Heart left ventricle (tissue), 16 donors: ENCODE data around the gene ZNF213. TPM values are rescaled to one million over a fixed set of nuclear protein-coding genes. Genes with fewer than 3 reads are reported as not detected.

ENCODE experiments used
- ATAC-seq, 4 donors: fragments of 200-7000 bp; cut with Tn5 transposase; one replicate each; pipeline ENCODE4 v1.9.1; 2020 to 2022; ENCODE audit warnings: moderate library complexity in 4 of 4, mild to moderate bottlenecking in 3 of 4, moderate number of reproducible peaks in 1 of 4
- DNase-seq, 5 donors: peaks; one replicate each; pipeline ENCODE4 v3.0.0-alpha.2; 2020
- H3K27ac ChIP-seq, 12 donors: fragments of 200-600 bp; sonication (generic) in 4 of 12; one replicate each; pipeline versions ENCODE4 v1.5.0 to v1.8.0; 2016 to 2022; ENCODE audit warnings: mild to moderate bottlenecking in 2 of 12
- H3K27me3 ChIP-seq, 9 donors: fragments of 200-600 bp; sonication (generic) in 2 of 9; one replicate each; pipeline versions ENCODE4 v1.5.1 to v1.8.0; 2016 to 2022; ENCODE audit warnings: mild to moderate bottlenecking in 3 of 9
- H3K36me3 ChIP-seq, 9 donors: fragments of 200-600 bp; sonication (generic) in 2 of 9; one replicate each; pipeline versions ENCODE4 v1.5.0 to v1.8.0; 2018 to 2022; ENCODE audit warnings: mild to moderate bottlenecking in 2 of 9
- H3K4me1 ChIP-seq, 12 donors: fragments of 200-600 bp; sonication (generic) in 4 of 12; one replicate each; pipeline versions ENCODE4 v1.5.0 to v1.8.0; 2016 to 2022; ENCODE audit warnings: mild to moderate bottlenecking in 3 of 12
- H3K4me3 ChIP-seq, 12 donors: fragments of 200-600 bp; sonication (generic) in 4 of 12; one replicate each; pipeline versions ENCODE4 v1.5.0 to v1.8.0; 2017 to 2022; ENCODE audit warnings: mild to moderate bottlenecking in 9 of 12, moderate library complexity in 4 of 12
- H3K9me3 ChIP-seq, 12 donors: fragments of 200-600 bp; sonication (generic) in 4 of 12; one replicate each; pipeline versions ENCODE4 v1.5.0 to v1.8.0; 2016 to 2022; ENCODE audit warnings: mild to moderate bottlenecking in 1 of 12
- CTCF ChIP-seq, 12 donors: fragments of 200-600 bp; sonication (generic) in 4 of 12; IDR thresholded peaks; one replicate each; pipeline versions ENCODE4 v1.5.0 to v1.8.0; 2018 to 2022; ENCODE audit warnings: antibody characterized with exemption in 12 of 12, mild to moderate bottlenecking in 5 of 12
- POLR2A ChIP-seq, 2 donors: fragments of 450-650 bp; IDR thresholded peaks; one replicate each; pipeline ENCODE4 v1.6.1; 2017; ENCODE audit warnings: antibody characterized with exemption in 2 of 2, mild to moderate bottlenecking in 2 of 2, moderate library complexity in 2 of 2
- WGBS, 4 donors: extraction: QIAGEN DNeasy Blood & Tissue Kit in 2 of 4; methylation state at CpG; one replicate each; pipeline versions ENCODE4 v1.1.5 to v1.1.7; 2013 to 2018; 5-methylcytosine and 5-hydroxymethylcytosine counted together
- intact Hi-C, 10 donors: fragments of 100-400 bp; cut with DNase I; formaldehyde crosslinking; loops; one replicate each; pipeline versions ENCODE4 v1.11.1 to v1.14.2; 2022
- polyA plus RNA-seq, 2 donors: library from polyadenylated mRNA; stranded (reverse); fragments of 200-250 nt; gene quantifications; one replicate each; pipeline ENCODE4 v1.2.3, GENCODE V29; 2013
- total RNA-seq, 9 donors: library from RNA; depleted of rRNA in 2 of 9; stranded (reverse); fragments of >200 nt in 2 of 9; fragmentation: NEBNext Ultra II Directional in 3 of 9; extraction: Animal tissue kit (Norgen Biotek cat#: 25700) in 3 of 9; gene quantifications; one replicate each; pipeline versions ENCODE4 v1.1.0 to v1.2.4, GENCODE V29; 2016 to 2023
- donor health status: ischemic (EF 13 %, LVEDD 7.1; RV severe dilation, severe dysfunction).
- donor health status: healthy with polysubstance abuse.
- donor health status: DM: no; HTN: yes; CAD: no.
- donor health status: DM: no; HTN: no; CAD: no.
- donor health status: ischemic (EF 25% LVEDD 6.9; RV normal size, moderate dysfunction).
- donor health status: ischemic (EF 25% LVEDD 5.7; RV mildly dilated, moderate dysfunction).
- donor health status: healthy.
- donor health status: DM: yes; HTN: yes; CAD: no.
- donor health status: ischemic (EF 35%, LVEDD 5.7; RV mildly dilated, moderate dysfunction).
- donor health status: nonischemic (EF 11% LVEDD 7.7; RV severe dilation, severe dysfunction).
- donor health status: DM: yes; HTN: yes; CAD: no.
- donor health status: PGD.
- donor health status: ischemic (EF 29% LVEDD 5.4; RV normal size, mild dysfunction).
- donor health status: nonischemic (EF 23%, LVEDD 6.1; RV moderate dilation, normal function).

ZNF213 gene
- total and polyA plus RNA-seq, 11 donors: 6.7 to 14.3 (median 8.7) TPM

DNA sequence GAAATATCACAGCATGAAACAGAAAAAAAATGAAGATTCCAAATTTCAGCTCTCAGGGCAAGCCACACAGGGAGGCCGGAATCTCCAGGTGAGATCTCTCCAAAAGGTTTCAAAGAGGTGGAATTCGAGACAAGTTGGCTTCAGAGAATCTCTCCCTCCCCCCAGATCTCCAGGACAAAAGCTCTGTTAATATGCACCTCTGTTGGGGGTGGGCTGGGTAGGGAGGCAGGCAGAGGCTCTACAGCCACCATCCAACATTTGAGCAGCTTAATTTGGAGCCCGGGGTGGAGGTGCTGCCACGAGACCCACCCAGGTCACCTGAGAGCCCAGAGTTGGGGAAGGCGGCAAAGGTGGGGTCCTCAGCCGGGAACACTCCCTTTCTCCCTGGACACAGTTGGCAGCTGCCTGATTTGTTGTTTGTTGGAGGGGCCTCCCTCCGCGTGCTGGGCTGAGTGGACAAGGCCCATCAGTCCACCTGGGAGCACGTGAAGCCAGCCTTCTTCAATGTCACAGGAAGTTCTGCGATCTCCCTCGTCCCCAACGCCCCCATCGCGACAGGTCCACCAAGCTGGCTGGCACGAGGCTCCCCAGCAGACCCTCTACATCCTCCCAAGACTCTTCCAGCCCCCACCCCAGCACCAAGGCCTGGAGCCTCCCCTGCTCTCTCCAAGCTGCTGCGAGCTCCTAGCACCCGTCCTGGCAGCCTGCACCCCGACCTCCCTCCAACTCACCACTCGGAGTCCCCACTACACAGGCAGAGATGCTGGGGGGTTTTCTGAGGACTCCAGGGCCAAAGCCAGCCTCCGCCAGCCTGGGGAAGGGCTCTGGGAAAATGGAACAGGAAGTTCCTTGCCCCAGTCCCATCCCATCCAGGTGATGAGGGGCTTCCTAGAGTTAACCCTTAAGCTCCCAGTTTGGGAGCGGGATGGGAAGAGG, 36.1 kb upstream of the ZNF213 start, which contains the start of gene ZSCAN10:
Gene ZSCAN10 (minus strand): TSS at position 836 of the 936 bp plus-strand sequence. CDS start 6,357 bp downstream, outside the sequence.
- intact Hi-C loops: loop anchor here in 2 of 10 donors (5.0 kb wide), 2 partner anchors 36 to 69 kb away; no protein-coding TSS in a partner anchor
- TF ChIP-seq POLR2A (IDR thresholded peaks at IDR 0.05) (no peak), CTCF (IDR thresholded peaks at IDR 0.05) (no peak)
- peaks cover 9 to 48% (median 23%) of the 10 kb centered on the region in 12 donors for H3K4me1 ChIP-seq

GRCh38 chr16:3099395-3099731, 35.5 kb upstream of the ZNF213 start:
- ATAC-seq (no peak), DNase-seq (no peak)
- Histone ChIP-seq H3K27ac (peak overlapping the region in 6 of 12 donors; percentile 36 to 88 (median 60)), H3K4me3 (peak overlapping the region in 2 of 12 donors; percentile 29 to 31), H3K36me3 (no peaks in the 10 kb centered on the region), H3K4me1 (peaks cover 9 to 48% (median 23%) of the 10 kb centered on the region in 12 donors), H3K27me3 (no peaks in the 10 kb centered on the region), H3K9me3 (no peaks in the 10 kb centered on the region)
- 51 to 68% (median 63%) methylated on average over 5 of the region's 5 CpGs for WGBS, 4 donors
- intact Hi-C loops: loop anchor here in 2 of 10 donors (5.0 kb wide), 2 partner anchors 37 to 68 kb away; no protein-coding TSS in a partner anchor
- TF ChIP-seq CTCF (IDR thresholded peaks at IDR 0.05): no peak
- no peak for TF ChIP-seq POLR2A (IDR thresholded peaks at IDR 0.05)

More for the DNA sequence above, 36.1 kb upstream of the ZNF213 start, which contains the start of gene ZSCAN10:
- peak in 1 of 5 donors; percentile 46 for DNase-seq
- H3K36me3 ChIP-seq: no peaks in the 10 kb centered on the region
- H3K27ac ChIP-seq: peak within 1 kb of the TSS in 9 of 12 donors; percentile 36 to 88 (median 57)
- no peak for ATAC-seq
- no peaks in the 10 kb centered on the region for H3K27me3 ChIP-seq
- 38 to 51% (median 47%) methylated on average over 15 to 21 of the region's 21 CpGs for WGBS, 4 donors
- peak within 1 kb of the TSS in 9 of 12 donors; percentile 17 to 40 (median 31) for H3K4me3 ChIP-seq
- H3K9me3 ChIP-seq: no peaks in the 10 kb centered on the region

- DNase-seq (peak; percentile 92 to 96 (median 93)), ATAC-seq (peak; percentile 76 to 96 (median 94))
- H3K4me3 ChIP-seq: peak overlapping the region in 9 of 12 donors; percentile 17 to 40 (median 31)
- H3K4me1 ChIP-seq: peaks cover 9 to 48% (median 23%) of the 10 kb centered on the region in 12 donors
- 4 to 7% (median 6%) methylated on average over 39 of the region's 39 CpGs for WGBS, 4 donors
- no peaks in the 10 kb centered on the region for H3K9me3 ChIP-seq
- H3K27me3 ChIP-seq: no peaks in the 10 kb centered on the region
- TF ChIP-seq CTCF (IDR thresholded peaks at IDR 0.05) (no peak), POLR2A (IDR thresholded peaks at IDR 0.05) (peak in 1 of 2 donors; percentile 9)
- H3K27ac ChIP-seq: peak overlapping the region in 9 of 12 donors; percentile 55 to 91 (median 80)
- intact Hi-C loops: loop anchor here in 4 of 10 donors (1.0 to 5.0 kb wide), 5 partner anchors 24 to 67 kb away; partner anchors contain the start of gene IL32 (in 2 of the 4)
- H3K36me3 ChIP-seq: no peaks in the 10 kb centered on the region
These were observed 34.9 kb upstream of the ZNF213 start for GRCh38 chr16:3099732-3100499.
